GF-D8 (cell line): ENCODE data around the gene NOL4L.
A peak's percentile ranks its signal among the peaks of the same experiment; 100 is the strongest.
"Not testable (repeated sequence)": the region's sequence is repeated elsewhere in the genome, so short reads cannot be mapped to it uniquely, and the experiment has no call there.

ENCODE experiments used
- DNase-seq: peaks from one replicate; lab custom pipeline; 2025; lab: John Stamatoyannopoulos, UW

NOL4L gene

DNA sequence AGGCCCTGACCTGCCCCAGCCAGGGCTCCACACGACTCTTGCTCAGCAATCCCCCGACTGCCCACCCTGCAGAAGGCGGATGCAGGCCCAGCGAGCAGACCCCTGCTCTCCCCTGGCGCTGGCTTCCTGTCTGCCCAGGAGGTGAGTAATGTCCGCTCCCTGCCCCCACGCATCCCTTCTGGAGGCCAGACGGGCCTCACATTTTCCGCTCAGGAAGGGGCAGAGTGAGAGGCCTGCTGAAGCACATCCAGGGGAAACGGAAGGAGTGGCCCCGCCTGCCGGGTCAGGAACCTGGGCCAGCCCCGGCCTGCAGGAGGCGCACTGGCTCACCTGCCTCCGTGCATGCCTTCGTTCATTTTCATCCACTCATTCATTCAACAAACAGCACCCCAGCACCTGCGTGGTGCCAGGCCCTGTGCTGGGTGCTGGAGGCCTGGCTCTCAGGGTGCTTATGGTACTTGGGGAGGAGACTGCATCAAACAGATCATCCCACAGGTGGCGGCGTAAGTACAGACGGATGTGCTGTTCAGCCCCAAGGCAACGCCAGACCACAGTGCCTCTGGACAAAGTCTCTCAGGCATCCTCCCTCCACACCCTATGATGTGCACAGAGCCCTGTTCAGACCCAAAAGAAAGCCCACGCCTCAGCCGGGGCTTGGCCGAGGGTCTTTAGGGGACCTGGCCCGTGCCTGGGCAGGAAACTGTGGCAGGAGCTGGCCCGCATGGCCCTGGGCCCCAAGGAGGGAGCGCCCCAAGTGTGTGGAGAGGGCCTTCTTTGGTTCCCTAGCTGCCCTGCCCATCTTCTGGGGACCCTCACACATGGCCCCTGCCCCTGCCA is 114.9 kb downstream of the NOL4L start:
- DNase-seq = peak; percentile 54

- no peak for DNase-seq
These were observed 116.3 kb downstream of the NOL4L start for GRCh38 chr20:32468860-32469259.

DNA sequence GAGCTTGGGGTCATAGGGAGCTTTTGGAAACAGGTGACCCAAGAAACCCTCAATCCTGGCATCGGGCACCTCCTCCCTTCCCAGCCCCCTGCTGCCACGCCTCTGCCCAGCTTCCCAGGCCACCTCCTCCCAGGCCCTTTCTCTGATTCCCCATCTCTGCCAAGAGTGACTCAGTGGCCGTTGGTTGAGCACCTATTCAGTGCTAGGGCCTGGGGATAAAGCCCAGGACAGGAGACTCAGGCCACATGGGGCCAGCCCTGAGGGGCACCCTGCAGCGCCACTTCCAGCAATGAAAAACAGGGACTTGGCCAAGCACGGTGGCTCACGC is 116.9 kb downstream of the NOL4L start:
- no peak for DNase-seq

GRCh38 chr20:32467506-32468312 is 117.4 kb downstream of the NOL4L start:
- no peak for DNase-seq

DNA sequence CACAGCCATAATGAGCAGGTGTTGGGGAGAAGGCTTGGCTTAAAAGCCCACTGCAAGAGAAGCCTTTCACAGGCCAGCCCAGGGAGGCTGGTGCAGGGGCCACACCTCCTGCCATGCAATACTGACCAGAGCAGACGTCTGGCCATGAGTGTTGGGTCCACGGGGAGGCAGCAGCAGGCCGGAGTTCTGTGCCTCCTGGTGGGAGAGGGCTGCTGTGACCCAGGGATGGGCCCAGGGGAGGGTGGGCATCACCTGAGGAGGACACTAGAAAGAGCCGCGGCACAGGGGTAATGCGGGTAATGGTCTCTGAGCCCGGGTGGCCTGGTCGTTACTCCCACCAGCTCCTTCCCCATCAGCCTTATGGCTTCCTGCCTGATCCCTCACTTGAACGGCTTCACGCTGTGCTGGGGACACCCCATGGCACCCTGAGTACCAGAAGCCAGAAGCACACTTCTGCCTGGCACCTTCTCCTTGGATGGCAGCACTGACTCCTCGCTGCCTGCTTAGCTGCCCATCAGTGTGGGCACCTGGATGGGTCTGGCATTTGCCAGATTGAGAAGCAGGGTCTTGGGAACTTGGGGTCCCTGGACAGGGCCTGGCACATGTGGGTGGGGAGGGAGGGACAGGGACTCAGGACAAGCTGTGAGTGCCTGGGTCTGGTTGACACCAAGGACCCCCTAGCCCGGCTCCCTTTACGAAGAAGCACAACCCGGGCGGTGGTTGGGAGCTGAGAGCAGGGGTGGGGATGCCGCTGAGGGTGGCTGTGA is 118.2 kb downstream of the NOL4L start:
- DNase-seq = no peak

DNA sequence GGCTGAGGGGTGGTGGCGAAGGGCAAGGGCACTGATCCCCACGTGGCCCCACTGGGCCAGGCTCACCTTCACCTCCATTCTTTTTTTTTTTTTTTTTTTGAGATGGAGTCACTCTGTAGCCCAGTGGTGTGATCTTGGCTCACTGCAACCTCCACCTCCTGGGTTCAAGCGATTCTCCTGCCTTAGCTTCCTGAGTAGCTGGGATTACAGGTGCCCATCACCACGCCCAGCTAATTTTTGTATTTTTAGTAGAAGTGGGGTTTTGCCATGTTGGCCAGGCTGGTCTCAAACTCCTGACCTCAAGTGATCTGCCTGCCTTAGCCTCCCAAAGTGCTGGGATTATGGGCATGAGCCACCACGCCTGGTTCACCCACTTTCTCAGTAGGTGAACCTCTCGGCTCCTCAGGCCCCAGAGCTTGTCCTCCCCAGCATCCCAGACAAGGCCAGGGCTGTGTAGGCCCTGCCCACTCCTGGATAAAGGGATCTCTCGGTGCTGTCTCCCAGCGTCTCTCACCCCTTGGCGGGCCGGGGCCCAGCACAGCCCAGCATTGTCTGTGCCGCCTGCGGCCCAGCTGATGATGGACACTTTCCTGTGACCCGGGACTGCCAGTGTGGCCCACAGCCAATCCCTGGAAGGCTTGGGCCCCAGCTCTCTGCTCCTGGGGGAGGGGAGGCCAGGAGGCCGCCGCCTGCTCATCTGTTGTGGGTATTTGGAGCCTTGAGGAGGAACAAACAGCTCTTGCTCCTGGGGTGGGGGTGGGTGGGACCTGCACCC is 119.0 kb downstream of the NOL4L start:
- not testable (repeated sequence) for DNase-seq

GRCh38 chr20:32465092-32465900 is 119.8 kb downstream of the NOL4L start:
- DNase-seq = no peak

- DNase-seq = no peak
These were observed 120.6 kb downstream of the NOL4L start for GRCh38 chr20:32464401-32465091.

- DNase-seq = no peak
These were observed 121.3 kb downstream of the NOL4L start for GRCh38 chr20:32463642-32464400.

DNA sequence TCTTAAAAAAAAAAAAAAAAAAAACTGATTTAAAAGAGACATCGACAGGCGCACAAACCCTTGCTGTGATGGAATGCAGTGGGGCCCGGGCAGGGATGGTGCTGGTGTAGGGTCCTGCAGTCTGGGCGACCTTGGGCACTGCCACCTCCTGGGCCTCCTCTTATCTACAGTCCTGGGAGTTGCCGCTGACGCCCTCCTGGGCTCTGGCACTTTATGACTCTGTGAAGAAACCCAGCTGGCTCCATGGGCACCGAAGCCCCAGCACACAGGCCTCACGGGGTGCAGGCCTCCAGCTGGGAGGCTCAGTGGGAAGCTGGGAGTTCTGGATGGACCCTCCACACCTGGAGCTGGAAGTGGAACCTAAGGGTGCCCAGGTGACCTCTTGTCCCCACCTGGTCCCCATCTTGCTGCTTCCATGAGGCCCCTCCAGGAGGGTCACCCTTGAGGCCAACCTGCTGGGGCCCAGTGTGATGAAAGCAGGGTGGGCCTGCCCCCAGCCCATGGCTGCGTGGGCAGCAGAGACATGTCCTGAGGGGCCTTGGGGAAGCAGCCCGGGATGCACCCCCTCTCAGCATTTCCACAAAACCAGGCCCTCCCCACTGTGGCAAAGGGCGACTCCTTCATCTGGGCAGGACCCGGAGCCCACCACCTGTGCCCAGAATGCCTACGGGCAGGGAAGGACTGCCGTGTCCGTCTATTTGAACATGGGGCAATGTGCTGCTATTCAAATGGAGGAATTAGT is 122.1 kb downstream of the NOL4L start:
- no peak for DNase-seq

- no peak for DNase-seq
These were observed 123.1 kb downstream of the NOL4L start for GRCh38 chr20:32461836-32462600.

GRCh38 chr20:32460683-32461320 is 124.3 kb downstream of the NOL4L start:
- no peak for DNase-seq

DNA sequence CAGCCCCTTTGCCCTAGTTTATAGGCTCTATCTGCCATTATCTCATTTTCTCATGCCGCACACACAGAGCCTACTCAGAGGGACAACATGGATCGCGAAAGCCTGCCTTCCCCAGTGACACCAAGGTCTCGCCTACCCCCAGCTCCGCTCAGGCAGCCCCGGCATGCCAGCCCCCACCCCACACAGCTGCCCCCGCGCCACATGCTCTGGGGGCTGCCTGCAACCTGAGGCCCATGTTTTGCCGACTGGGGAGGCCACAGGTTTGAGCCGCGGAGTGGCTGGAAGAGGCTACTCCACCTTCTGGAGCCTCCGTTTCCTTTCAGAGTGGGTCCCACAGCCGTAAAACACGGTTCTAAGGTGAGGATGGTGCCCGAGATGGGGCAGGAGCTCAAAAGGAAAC is 124.9 kb downstream of the NOL4L start:
- no peak for DNase-seq

DNA sequence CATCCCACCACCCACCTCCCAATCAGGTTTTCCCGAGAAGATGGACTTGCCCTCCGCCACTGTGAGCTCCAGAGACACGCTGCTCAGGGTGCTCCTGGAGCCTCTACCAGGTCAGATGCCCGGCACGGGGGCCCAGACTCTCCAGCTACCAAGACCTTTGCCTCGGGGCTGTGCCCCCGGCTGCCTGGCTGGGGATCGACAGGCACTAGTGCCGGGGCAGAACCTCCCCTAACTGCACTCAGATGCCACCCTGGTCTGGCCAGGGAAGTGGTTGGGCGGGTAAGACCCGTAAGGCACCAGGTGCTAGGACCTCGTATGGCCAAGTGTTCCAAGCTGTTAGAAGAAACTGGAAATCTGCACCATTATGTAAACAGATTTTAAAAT is 126.3 kb downstream of the NOL4L start:
- DNase-seq = no peak

GRCh38 chr20:32458061-32458836 is 126.9 kb downstream of the NOL4L start:
- no peak for DNase-seq

DNA sequence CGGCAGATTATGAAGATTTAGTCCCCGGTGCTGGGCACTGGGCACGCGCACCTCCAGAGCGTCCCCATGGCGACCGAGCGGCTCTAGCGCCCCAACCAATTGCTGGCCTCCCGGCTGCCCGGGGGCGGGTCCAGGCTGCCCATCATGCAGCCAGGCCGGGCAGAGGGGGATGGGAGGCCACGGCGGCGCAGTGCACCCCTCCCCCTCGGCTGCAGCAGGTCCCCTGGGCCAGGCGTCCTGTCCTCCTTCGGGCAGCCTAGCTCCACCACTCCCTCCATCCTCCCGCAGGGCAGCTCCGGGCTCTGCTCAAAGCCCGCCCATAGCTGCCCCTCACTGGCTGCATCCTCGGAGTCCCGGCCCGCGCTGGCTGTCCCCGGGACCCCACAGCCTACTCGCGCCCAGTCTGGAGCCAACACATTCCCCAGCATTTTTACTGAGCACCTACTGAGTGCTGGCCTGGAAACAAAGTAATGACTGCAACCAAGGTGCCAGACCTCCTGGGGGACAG is 127.6 kb downstream of the NOL4L start:
- DNase-seq = no peak
